Vagina (tissue), 2 donors: ENCODE data around the gene ST3GAL5. TPM values are rescaled to one million over a fixed set of nuclear protein-coding genes. Genes with fewer than 3 reads are reported as not detected.
"Not testable (repeated sequence)": the region's sequence is repeated elsewhere in the genome, so short reads cannot be mapped to it uniquely, and the experiment has no call there.

ENCODE experiments used
- DNase-seq, 2 donors: peaks; one replicate each; pipeline ENCODE4 v3.0.0-alpha.2; 2017; ENCODE audit errors: extremely low spot score in 2 of 2
- H3K27ac ChIP-seq: fragments of 200-600 bp; sonication (generic); one replicate; pipeline ENCODE4 v1.5.1; 2019
- H3K27me3 ChIP-seq: fragments of 200-600 bp; sonication (generic); one replicate; pipeline ENCODE4 v1.5.1; 2019
- H3K36me3 ChIP-seq, 2 donors: fragments of 200-600 bp; sonication (generic); one replicate each; pipeline ENCODE4 v1.5.1; 2017 to 2019
- H3K4me1 ChIP-seq: fragments of 200-600 bp; sonication (generic); one replicate; pipeline ENCODE4 v1.5.1; 2019
- H3K4me3 ChIP-seq, 2 donors: fragments of 200-600 bp; sonication (generic); 1 replicate in 1 of 2; 2 replicates in 1 of 2; pipeline ENCODE4 v1.5.1; 2016 to 2019
- H3K9me3 ChIP-seq: fragments of 200-600 bp; sonication (generic); one replicate; pipeline ENCODE4 v1.5.1; 2019
- POLR2A ChIP-seq, 2 donors: fragments of 450-650 bp; IDR thresholded peaks; one replicate each; pipeline ENCODE4 v1.6.1; 2017; ENCODE audit warnings: antibody characterized with exemption in 2 of 2, mild to moderate bottlenecking in 2 of 2, moderate library complexity in 2 of 2
- POLR2AphosphoS5 ChIP-seq, 2 donors: sonication (generic); formaldehyde crosslinking; IDR thresholded peaks; one replicate each; pipeline ENCODE4 v1.9.0; 2017; ENCODE audit warnings: antibody characterized with exemption in 2 of 2, mild to moderate bottlenecking in 2 of 2, low read depth in 1 of 2; ENCODE audit not compliant: insufficient read depth in 1 of 2
- intact Hi-C: fragments of 100-400 bp; cut with DNase I; formaldehyde crosslinking; loops from one replicate; pipeline ENCODE4 v1.15.1; 2023
- total RNA-seq: library from RNA; depleted of rRNA; stranded (reverse); fragments of >200 nt; gene quantifications from one replicate; pipeline ENCODE4 v1.2.3, GENCODE V29; 2016
- TF ChIP-seq, protein P1 (sequence below), 3 experiments: fragments of 450-650 bp in 2 of 3; fragments of 200-600 bp in 1 of 3; sonication (generic) in 1 of 3; IDR thresholded peaks; one replicate each; pipeline ENCODE4 v1.5.1; 2017 to 2019; ENCODE audit warnings: antibody characterized with exemption in 3 of 3, mild to moderate bottlenecking in 2 of 3, moderate library complexity in 2 of 3

ST3GAL5 gene
- total RNA-seq, 1 donor from 2014 or later: 16.2 TPM

DNA sequence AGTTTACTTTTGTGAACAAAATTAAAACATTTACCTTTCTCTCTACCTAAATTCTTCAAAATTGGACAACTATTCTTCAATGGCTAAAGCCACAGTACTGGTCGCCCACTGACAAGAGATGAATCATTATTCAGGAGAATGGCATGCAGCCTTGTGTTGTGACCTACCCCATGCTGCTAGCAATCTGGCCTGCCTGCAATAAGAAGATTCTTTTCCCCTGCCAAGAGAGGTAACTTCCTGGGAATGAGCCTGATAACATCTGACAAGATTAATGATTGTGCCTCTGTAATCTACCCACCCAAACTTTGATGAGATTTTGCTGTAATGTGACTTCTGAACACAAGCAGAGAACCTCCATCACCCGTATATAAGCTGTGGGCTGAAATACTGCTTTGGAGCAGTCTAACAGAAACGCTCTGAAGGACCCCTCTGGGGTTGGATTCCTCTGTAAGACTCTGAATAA lies 47.0 kb upstream of the ST3GAL5 start:
- Histone ChIP-seq H3K27ac (no peak overlapping the region), H3K4me1 (peaks cover 14% of the 10 kb centered on the region), H3K4me3 (no peak overlapping the region), H3K36me3 (no peaks in the 10 kb centered on the region), H3K27me3 (no peaks in the 10 kb centered on the region), H3K9me3 (no peaks in the 10 kb centered on the region)
- TF ChIP-seq, protein P1, sequence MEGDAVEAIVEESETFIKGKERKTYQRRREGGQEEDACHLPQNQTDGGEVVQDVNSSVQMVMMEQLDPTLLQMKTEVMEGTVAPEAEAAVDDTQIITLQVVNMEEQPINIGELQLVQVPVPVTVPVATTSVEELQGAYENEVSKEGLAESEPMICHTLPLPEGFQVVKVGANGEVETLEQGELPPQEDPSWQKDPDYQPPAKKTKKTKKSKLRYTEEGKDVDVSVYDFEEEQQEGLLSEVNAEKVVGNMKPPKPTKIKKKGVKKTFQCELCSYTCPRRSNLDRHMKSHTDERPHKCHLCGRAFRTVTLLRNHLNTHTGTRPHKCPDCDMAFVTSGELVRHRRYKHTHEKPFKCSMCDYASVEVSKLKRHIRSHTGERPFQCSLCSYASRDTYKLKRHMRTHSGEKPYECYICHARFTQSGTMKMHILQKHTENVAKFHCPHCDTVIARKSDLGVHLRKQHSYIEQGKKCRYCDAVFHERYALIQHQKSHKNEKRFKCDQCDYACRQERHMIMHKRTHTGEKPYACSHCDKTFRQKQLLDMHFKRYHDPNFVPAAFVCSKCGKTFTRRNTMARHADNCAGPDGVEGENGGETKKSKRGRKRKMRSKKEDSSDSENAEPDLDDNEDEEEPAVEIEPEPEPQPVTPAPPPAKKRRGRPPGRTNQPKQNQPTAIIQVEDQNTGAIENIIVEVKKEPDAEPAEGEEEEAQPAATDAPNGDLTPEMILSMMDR (IDR thresholded peaks at IDR 0.05): no peak
- TF ChIP-seq POLR2A (IDR thresholded peaks at IDR 0.05) (no peak), POLR2AphosphoS5 (IDR thresholded peaks at IDR 0.05; ENCODE audit: insufficient read depth in 1 of 2, low read depth in 1 of 2) (no peak)
- intact Hi-C loops: no loop called here
- DNase-seq: no peak

DNA sequence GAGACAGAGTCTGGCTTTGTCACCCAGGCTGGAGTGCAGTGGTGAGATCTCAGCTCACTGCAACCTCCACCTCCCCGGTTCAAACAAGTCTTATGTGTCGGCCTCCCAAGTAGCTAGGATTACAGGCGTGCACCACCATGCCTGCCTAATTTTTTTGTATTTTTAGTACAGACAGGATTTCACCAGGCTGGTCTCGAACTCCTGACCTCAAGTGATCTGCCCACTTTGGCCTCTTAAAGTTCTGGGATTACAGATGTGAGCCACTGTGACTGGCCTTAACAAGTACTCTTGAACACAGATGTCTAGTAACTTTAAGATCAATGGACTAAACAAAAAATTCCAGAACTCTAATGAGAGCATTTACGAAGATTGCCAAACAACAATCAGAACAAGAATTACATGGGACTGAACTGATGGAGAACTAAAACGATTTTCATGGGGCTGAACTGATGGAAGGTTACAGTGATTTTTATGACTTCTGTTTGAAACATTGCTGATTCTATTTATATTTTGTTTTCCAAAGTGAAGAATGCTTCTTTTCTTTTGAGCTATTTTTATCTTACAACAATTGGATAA lies 46.5 kb upstream of the ST3GAL5 start:
- no peak for DNase-seq
- H3K27me3 ChIP-seq: no peaks in the 10 kb centered on the region
- no peaks in the 10 kb centered on the region for H3K36me3 ChIP-seq
- TF ChIP-seq, protein P1 (IDR thresholded peaks at IDR 0.05): no peak
- TF ChIP-seq POLR2AphosphoS5 (IDR thresholded peaks at IDR 0.05; ENCODE audit: insufficient read depth in 1 of 2, low read depth in 1 of 2) (no peak), POLR2A (IDR thresholded peaks at IDR 0.05) (no peak)
- peaks cover 19% of the 10 kb centered on the region for H3K4me1 ChIP-seq
- no peak overlapping the region for H3K4me3 ChIP-seq
- no peaks in the 10 kb centered on the region for H3K9me3 ChIP-seq
- intact Hi-C loops: no loop called here
- no peak overlapping the region for H3K27ac ChIP-seq

DNA sequence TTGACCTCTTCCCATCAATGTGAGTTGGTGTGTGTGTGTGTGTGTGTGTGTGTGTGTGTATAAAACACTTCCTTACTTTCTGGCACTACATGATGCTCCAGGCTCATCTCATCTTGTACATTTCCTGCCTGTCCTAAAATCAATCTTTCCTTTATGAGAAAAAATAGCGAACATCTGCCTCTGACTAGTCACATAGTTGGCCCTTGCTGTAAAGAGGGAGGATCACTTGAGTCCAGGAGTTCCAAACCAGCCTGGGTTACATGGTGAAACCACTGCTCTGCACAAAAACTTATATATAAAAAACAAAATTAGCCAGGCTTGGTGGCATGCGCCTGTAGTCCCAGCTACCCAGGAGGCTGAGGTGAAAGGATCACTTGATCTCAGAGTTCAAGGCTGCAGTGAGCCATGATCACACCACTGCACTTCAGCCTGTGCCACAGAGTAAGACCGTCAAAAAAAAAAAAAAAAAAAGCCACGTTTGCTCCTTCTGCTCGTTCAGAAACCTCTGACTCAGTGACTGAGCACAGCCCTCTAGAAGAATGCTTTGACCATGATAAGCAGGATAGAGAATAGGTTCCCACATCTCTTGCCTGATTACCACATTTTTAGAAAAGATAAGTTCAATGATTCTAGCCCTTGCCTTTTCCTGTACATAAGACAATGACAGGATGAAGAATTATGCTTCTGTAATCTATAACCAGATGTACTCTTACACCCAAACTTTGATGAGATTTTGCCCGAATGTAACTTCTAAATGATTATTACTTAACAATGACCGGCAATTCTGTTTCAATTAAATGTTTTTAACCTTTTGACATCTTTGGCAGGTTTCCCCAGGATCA lies 45.2 kb upstream of the ST3GAL5 start:
- Histone ChIP-seq H3K27ac (no peak overlapping the region), H3K4me3 (no peak overlapping the region), H3K4me1 (peaks cover 23% of the 10 kb centered on the region), H3K36me3 (no peaks in the 10 kb centered on the region), H3K9me3 (no peaks in the 10 kb centered on the region), H3K27me3 (no peaks in the 10 kb centered on the region)
- TF ChIP-seq, protein P1 (IDR thresholded peaks at IDR 0.05): no peak
- TF ChIP-seq POLR2AphosphoS5 (IDR thresholded peaks at IDR 0.05; ENCODE audit: insufficient read depth in 1 of 2, low read depth in 1 of 2): no peak
- no peak for TF ChIP-seq POLR2A (IDR thresholded peaks at IDR 0.05)
- intact Hi-C loops: no loop called here
- DNase-seq: no peak

DNA sequence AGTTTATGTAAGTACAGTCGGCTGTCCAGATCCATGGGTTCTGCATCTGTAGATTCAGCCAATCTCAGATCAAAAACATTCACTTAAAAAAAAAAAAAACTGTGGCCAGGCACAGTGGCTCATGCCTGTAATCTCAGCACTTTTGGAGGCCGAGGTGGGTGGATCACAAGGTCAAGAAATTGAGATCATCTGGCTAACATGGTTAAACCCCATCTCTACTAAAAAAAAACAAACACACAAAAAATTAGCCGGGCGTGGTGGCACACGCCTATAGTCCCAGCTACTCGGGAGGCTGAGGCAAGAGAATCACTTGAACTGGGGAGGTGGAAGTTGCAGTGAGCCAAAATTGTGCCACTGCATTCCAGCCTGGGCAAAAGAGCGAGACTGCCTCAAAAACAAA lies 42.4 kb upstream of the ST3GAL5 start:
- H3K27ac ChIP-seq, H3K4me3 ChIP-seq, H3K36me3 ChIP-seq, intact Hi-C loops, H3K9me3 ChIP-seq, DNase-seq, H3K27me3 ChIP-seq: not testable (repeated sequence)
- H3K4me1 ChIP-seq: peaks cover 22% of the 10 kb centered on the region

DNA sequence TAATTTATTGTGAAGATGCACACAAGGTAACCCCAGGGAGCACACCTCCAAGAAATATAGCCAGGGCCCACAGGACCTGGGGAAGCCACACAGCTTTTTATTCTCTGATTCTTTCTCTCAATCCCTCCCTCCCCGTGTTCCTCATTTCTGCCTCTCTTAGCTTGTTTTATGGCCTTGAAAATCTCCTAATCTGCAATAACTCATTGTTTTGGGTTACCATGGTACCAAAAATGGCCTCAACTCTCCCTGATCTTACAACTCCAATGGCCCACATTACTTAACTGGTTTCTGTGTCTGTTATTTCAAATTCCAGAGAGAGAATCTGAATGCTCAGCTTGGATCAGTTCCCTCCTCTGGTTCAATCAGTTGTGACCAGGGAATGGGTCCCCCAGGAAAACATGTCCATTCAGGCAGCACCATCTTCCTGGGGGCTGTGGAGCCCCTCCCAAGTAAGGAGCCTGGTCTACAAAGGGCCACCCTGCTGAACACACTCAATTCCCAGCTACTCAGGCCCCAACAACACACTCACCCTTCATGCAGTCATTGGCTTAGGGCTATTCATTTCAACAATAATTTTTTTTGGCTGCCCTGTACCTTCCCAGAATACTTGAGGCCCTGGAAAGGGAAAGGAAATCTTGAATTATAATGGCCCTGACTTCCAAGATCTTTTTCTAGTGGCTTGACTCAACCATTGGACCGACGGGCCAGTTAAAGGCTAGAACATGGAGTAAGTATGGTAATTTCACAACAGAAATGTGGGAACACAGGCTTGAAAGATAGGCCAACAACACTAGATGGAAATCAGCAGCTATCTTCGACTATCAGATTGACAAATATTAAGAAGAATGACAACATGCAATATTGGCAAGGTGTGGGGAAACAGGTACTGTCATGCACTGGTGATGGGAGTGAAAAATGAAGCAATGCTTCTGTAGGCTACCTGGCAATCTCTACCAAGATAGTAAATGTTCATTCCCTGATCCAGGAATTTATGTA lies 41.6 kb upstream of the ST3GAL5 start:
- Histone ChIP-seq H3K36me3 (no peaks in the 10 kb centered on the region), H3K4me1 (peaks cover 17% of the 10 kb centered on the region), H3K4me3 (no peak overlapping the region), H3K27ac (peak overlapping the region; percentile 30), H3K9me3 (no peaks in the 10 kb centered on the region), H3K27me3 (no peaks in the 10 kb centered on the region)
- no peak for TF ChIP-seq POLR2AphosphoS5 (IDR thresholded peaks at IDR 0.05; ENCODE audit: insufficient read depth in 1 of 2, low read depth in 1 of 2)
- TF ChIP-seq, protein P1 (IDR thresholded peaks at IDR 0.05): no peak
- no peak for TF ChIP-seq POLR2A (IDR thresholded peaks at IDR 0.05)
- DNase-seq: no peak
- intact Hi-C loops: no loop called here
